HuH-7.5 (cell line): Measurements from ENCODE around the gene PIKFYVE.
"Not testable (repeated sequence)": the region's sequence is repeated elsewhere in the genome, so short reads cannot be mapped to it uniquely, and the experiment has no call there.

Source experiments
- DNase-seq: peaks from one replicate; pipeline ENCODE4 v3.0.0; 2011; ENCODE audit warnings: low spot score

Gene PIKFYVE

DNA sequence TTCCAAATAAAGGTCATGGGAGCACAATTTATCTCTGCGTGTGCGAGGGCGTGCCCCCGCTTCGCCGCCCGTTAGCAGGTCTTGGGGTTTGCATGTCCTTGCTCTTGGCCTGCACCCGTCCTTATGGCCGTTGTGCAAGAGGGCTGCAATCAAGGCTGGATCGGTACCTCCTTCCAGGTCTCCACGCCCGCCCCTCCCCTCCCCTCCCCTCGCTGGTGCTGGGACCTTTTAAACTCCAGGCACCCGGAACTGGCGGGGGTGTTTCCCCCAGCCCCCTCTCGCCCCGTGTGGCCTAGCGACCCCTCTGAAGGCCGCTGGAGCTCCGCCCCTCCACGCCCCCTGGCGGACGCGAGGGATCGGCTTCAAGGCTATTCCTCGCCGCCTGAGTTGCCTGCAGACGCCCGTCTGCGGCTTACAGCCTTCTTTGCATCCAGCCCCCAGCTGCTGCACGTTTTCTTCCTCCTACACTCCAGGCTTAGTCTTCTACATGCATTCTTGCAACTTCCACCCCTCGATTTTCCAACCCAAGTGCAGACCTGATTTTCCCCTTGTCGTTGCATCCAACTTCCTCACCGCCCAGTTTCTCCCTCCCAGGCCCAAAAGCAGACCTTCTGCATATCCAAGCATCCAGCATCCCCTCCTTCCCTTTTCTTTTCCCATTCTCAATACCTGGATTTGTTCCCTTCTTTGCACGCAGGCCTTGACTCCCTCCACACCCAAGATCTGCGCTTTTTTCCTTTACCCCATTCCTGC is 11.8 kb upstream of the PIKFYVE start:
- DNase-seq, result peak; percentile 76

GRCh38 chr2:208254871-208255556 is 11.0 kb upstream of the PIKFYVE start, which contains the start of gene IDH1:
TSS of gene IDH1 (minus strand) at chr2:208255071. CDS start at chr2:208251551, 3,520 bp downstream.
- peak; percentile 76 for DNase-seq

GRCh38 chr2:208255557-208256106 is 10.4 kb upstream of the PIKFYVE start:
- no peak for DNase-seq

- no peak for DNase-seq
Observed at GRCh38 chr2:208256192-208256782, 9.8 kb upstream of the PIKFYVE start.

DNA sequence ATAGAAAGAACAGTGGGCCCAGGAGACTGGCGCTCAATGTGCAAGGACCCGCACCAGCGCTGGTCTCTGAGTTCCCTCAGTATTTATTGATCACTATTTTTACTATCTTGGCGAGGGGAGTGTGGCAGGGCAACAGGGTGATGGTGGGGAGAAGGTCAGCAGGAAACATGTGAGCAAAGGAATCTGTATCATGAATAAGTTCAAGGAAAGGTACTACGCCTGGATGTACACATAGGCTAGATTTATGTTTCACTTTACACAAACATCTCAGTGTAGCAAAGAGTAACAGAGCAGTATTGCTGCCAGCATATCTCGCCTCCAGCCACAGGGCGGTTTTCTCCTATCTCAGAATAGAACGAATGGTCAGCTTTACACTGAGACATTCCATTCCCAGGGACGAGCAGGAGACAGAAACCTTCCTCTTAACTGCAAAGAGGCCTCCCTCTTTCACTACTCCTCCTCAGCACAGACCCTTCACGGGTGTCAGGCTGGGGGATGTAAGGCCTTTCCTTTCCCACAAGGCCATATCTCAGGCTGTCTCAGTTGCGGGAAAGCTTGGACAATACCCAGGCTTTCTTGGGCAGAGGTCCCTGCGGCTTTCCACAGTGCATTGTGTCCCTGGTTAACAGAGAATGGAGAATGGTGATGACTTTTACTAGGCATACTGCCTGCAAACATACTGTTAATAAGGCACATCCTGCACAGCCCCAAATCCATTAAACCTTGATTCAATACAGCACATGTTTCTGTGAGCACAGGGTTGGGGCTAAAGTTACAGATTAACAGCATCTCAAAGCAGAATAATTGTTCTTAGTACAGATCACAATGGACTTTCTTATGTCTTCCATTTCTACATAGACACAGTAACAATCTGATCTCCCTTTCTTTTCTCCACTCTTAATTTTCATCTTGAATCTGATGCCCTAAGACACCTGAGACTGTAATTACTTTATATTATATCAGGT is 8.9 kb upstream of the PIKFYVE start:
- not testable (repeated sequence) for DNase-seq

DNA sequence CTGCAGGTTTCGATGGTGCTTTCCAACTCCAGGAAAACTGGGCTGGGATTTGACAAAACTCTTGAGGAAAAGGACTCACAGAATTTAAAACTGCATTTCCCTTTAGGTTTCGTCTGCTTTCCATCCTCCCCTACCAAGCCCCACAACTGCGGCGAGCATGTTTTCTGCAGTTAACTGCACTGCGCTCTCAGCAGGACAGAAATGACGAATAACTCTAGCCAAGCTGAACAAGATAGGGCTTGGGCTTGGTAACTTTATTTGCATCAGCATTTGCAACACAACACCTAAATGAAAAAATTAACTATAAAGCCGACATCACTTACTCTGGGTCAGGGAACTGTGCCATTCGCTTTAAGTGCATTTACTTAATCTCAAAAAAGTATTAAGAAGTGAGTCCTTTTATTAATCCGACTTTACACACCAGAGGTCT is 669 bp upstream of the PIKFYVE start:
- no peak for DNase-seq

DNA sequence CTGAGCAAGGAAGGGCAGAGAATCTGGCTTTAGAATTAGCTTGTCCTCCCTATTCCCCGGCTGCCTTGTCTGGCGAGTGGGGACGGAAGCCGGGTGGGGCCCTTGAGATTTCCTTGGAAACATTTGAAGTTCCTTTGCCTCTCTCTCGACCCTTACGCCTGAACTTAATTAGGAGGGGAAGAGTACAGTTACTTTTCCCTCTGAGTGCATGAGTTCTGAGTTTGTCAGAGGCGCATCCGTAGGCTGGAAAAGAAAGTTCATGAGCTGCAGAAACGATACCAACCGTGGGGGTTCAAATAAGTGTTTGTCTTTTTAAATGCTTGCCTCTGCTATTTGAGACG is 468 bp downstream of the PIKFYVE start:
- no peak for DNase-seq

GRCh38 chr2:208266936-208267335 is 881 bp downstream of the PIKFYVE start:
- no peak for DNase-seq

- not testable (repeated sequence) for DNase-seq
Observed at GRCh38 chr2:208267526-208267925, 1.5 kb downstream of the PIKFYVE start.

DNA sequence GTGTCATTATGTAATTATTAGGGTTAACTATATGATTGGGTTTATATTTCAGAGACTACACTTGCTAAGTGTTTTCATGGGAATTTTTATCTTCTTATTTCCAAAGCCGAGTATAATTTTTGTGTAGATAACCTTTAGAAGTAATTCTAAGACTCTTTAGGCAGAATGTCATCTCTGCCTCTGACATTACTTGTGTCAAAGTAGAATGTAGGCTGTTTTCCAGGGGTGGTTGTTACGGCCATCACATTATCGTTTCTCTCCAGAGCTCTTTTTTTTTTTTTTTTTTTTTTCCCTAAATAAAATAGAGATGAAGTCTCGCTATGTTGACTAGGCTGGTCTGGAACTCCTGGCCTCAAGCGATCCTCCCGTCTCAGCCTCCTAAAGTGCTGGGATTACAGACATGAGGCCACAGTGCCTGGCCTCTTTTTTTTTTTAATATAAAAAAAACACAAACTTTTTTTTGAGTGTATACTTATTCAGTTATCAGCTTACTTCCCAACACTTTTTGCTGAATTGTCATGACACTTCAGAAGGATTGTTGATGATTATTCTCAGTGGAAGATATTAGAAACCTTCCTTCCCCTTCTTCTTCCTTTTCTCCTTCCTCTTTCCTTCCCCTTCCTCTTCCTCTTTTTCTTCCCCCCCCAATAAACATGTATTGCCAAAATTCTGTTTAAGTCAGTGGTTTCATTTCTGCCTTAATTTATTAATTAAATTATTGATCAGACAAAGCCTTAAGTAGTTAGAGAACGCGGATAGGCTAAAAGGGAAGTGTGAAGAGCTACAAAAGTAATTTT is 2.3 kb downstream of the PIKFYVE start:
- DNase-seq, result no peak

- DNase-seq, result no peak
Observed at GRCh38 chr2:208269091-208269490, 3.0 kb downstream of the PIKFYVE start.

GRCh38 chr2:208274748-208275147 is 8.7 kb downstream of the PIKFYVE start:
- no peak for DNase-seq

- no peak for DNase-seq
Observed at GRCh38 chr2:208278549-208278948, 12.5 kb downstream of the PIKFYVE start.

DNA sequence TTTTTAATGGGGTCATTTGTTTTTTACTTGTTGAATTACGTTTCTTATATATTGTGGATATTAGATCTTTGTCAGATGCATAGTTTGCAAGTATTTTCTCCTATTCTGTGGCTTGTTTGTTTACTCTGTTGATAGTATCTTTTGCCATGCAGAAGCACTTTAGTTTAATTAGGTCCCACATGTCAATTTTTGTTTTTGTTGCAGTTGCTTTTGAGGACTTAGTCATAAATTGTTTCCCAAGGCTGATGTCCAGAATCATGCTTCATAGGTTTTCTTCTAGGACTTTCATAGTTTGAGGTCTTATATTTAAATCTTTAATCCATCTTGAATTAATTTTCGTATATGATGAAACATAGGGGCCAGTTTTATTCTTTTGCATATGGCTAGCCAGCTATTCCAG is 13.2 kb downstream of the PIKFYVE start:
- no peak for DNase-seq

GRCh38 chr2:208280234-208280633 is 14.2 kb downstream of the PIKFYVE start:
- no peak for DNase-seq

DNA sequence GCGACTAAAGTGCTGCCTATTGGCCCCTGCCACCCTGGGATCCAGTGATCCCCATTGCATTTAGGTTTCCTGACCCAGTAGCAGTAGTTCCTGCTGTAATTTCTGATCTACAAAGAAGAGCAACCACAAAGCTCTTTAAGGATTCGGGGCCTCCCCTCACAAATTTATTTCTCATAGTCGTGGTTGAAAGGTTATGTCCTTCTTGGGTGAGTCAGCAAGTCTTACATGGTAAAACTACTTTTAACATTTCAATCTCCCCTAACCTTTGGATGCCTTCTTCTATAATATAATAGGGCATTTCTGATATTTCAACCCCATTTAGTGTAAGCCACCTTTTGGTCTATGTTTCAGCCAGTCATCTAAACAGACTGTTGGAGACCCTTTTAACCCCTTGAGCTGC is 14.9 kb downstream of the PIKFYVE start:
- no peak for DNase-seq

DNA sequence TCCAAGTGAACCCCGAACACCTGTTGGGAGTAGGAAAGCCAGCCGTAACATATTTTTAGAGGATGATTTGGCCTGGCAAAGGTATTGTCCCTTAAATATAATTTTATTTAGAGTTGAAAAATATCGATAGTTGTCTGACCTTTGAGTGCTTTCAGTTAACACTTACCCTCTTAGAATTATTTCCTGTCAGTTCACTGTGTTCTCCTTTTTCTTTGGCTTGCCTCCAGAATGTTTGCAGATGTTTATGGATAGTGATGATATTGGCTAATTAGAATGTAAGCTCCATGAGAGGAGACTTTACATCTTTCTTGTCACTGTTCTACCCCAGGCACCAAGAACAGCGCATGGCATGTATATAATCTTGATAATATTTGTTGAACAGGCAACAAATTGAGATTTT is 19.8 kb downstream of the PIKFYVE start:
- no peak for DNase-seq

- DNase-seq, result no peak
Observed at GRCh38 chr2:208294482-208295024, 28.5 kb downstream of the PIKFYVE start.

DNA sequence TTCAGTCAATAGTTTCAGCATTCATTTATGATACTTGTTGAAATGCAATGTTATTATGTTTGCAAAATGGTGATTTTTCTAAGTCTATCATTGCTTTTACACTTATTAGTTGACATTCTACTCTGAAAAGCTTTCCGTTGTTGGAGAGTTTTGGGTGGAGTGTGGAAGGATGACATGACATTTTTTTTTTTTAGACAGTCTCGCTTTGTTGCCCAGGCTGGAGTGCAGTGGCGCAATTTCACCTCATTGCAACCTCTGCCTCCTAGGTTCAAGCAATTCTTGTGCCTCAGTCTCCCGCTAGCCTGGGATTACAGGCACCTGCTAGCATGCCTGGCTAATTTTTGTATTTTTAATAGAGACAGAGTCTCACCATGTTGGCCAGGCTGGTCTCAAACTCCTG is 29.8 kb downstream of the PIKFYVE start:
- no peak for DNase-seq

DNA sequence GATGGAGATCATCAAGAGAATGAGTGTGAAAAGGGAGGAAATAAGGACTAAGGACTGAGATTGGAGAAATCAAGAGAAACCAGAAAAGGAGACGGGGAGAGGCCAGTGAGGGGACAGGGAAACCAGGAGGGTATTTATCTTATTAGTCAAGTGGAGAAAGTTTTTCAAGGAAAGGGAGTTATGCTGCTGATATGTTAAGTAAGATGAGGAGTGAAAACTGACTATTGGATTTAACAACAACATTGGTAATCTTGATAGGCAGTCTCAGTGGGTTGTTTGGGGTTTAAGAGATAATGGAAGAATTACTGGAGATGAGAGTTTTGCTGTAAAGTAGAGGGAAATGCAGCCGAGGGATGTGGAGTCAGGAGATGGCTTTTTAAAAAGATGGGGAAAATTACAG is 30.6 kb downstream of the PIKFYVE start:
- DNase-seq, result no peak

GRCh38 chr2:208297961-208298360 is 31.9 kb downstream of the PIKFYVE start:
- no peak for DNase-seq
